Tibial nerve (tissue), 4 donors: Measurements from ENCODE around the gene TMEM169.

Source experiments
- CTCF ChIP-seq, 5 experiments: fragments of 200-600 bp in 3 of 5; fragments of 450-650 bp in 2 of 5; sonication (generic) in 3 of 5; IDR thresholded peaks; one replicate each; pipeline ENCODE4 v1.5.1; 2016 to 2019; ENCODE audit warnings: antibody characterized with exemption in 5 of 5, mild to moderate bottlenecking in 3 of 5, moderate library complexity in 2 of 5
- EP300 ChIP-seq, 2 donors: sonication (generic); formaldehyde crosslinking; IDR thresholded peaks; one replicate each; pipeline ENCODE4 v1.6.1; 2017; ENCODE audit warnings: antibody characterized with exemption in 2 of 2, mild to moderate bottlenecking in 1 of 2
- POLR2A ChIP-seq, 2 donors: fragments of 450-650 bp; IDR thresholded peaks; one replicate each; pipeline ENCODE4 v1.6.1; 2017; ENCODE audit warnings: antibody characterized with exemption in 2 of 2, mild to moderate bottlenecking in 2 of 2, moderate library complexity in 2 of 2

- no peak for TF ChIP-seq CTCF (IDR thresholded peaks at IDR 0.05)
- no peak for TF ChIP-seq EP300 (IDR thresholded peaks at IDR 0.05)
- no peak for TF ChIP-seq POLR2A (IDR thresholded peaks at IDR 0.05)
These were observed 69.8 kb downstream of the TMEM169 start for GRCh38 chr2:216151313-216152025.
